GM12878 (cell line): ENCODE measurements around the gene B3GALT5. TPM values are rescaled to one million over a fixed set of nuclear protein-coding genes. Genes with fewer than 3 reads are reported as not detected.
A peak's percentile ranks its signal among the peaks of the same experiment; 100 is the strongest.

Source experiments
- BMI1 ChIP-seq: fragments of 450-650 bp; IDR thresholded peaks from 2 replicates; pipeline ENCODE4 v1.6.1; 2016; ENCODE audit warnings: mild to moderate bottlenecking, moderate library complexity, borderline replicate concordance
- CBX3 ChIP-seq: fragments of 200-600 bp; sonication (generic); IDR thresholded peaks from 2 replicates; pipeline ENCODE4 v1.6.1; 2016; ENCODE audit warnings: low read depth, borderline replicate concordance
- CHD2 ChIP-seq: IDR thresholded peaks from 2 replicates; pipeline ENCODE4 v1.6.1; 2011; ENCODE audit warnings: low read depth, low read length, improper control_type of control experiment, borderline replicate concordance
- EP300 ChIP-seq, 2 experiments: fragments of 150-350 bp in 1 of 2; IDR thresholded peaks; 2 replicates each; pipeline ENCODE4 v1.6.1; 2011 to 2012; ENCODE audit warnings: low read depth in 2 of 2, low read length in 2 of 2, borderline replicate concordance in 1 of 2, improper control_type of control experiment in 1 of 2, inconsistent platforms in 1 of 2; ENCODE audit not compliant: control insufficient read depth in 1 of 2
- FOXK2 ChIP-seq: fragments of 450-650 bp; IDR thresholded peaks from 2 replicates; pipeline ENCODE4 v1.6.1; 2017; ENCODE audit warnings: mild to moderate bottlenecking, moderate library complexity
- KLF5 ChIP-seq: fragments of 450-650 bp; IDR thresholded peaks from 2 replicates; pipeline ENCODE4 v1.6.1; 2014; ENCODE audit warnings: mild to moderate bottlenecking; ENCODE audit not compliant: partially characterized antibody
- MTA2 ChIP-seq: fragments of 450-650 bp; IDR thresholded peaks from 2 replicates; pipeline ENCODE4 v1.6.1; 2016; ENCODE audit warnings: low read depth, mild to moderate bottlenecking, moderate library complexity
- MYB ChIP-seq: fragments of 150-350 bp; IDR thresholded peaks from 2 replicates; pipeline ENCODE4 v1.6.1; 2014; ENCODE audit warnings: mild to moderate bottlenecking, low read depth, low read length, borderline replicate concordance
- NFYB ChIP-seq: IDR thresholded peaks from 2 replicates; pipeline ENCODE4 v1.6.1; 2011; ENCODE audit warnings: low read depth, mild to moderate bottlenecking, low read length, improper control_type of control experiment, moderate library complexity; ENCODE audit not compliant: insufficient read depth
- PAX5 ChIP-seq: IDR thresholded peaks from 2 replicates; pipeline ENCODE4 v1.6.1; 2011; ENCODE audit warnings: low read depth, low read length, borderline replicate concordance
- RELA ChIP-seq: fragments of 450-650 bp; IDR thresholded peaks from 2 replicates; pipeline ENCODE4 v1.8.0; 2014; ENCODE audit warnings: borderline replicate concordance; ENCODE audit not compliant: partially characterized antibody
- SMAD1 ChIP-seq: fragments of 450-650 bp; IDR thresholded peaks from 2 replicates; pipeline ENCODE4 v1.6.1; 2018; ENCODE audit warnings: mild to moderate bottlenecking, low read depth; ENCODE audit not compliant: partially characterized antibody
- STAT3 ChIP-seq: IDR thresholded peaks from 2 replicates; pipeline ENCODE4 v1.6.1; 2011; ENCODE audit warnings: low read depth, low read length, improper control_type of control experiment
- YBX1 ChIP-seq: fragments of 450-650 bp; IDR thresholded peaks from 2 replicates; pipeline ENCODE4 v1.6.1; 2016; ENCODE audit warnings: antibody characterized with exemption
- ZZZ3 ChIP-seq: IDR thresholded peaks from 2 replicates; pipeline ENCODE4 v1.6.1; 2011; ENCODE audit warnings: low read depth; ENCODE audit not compliant: control insufficient read depth, insufficient read length
- polyA plus RNA-seq, 11 experiments: library from polyadenylated mRNA; depleted of rRNA in 4 of 11; unstranded in 6 of 11; stranded (reverse) in 5 of 11; fragments of >200 nt; fragmentation: Nextera tagmentation in 4 of 11; fragmentation: Illumina TruSeq in 1 of 11; extraction: Ambion mirVana in 4 of 11; extraction: Trizol in 1 of 11; gene quantifications; 1 replicate in 1 of 11; 2 replicates in 10 of 11; pipeline versions ENCODE4 v1.2.1 to v1.2.3, GENCODE V29; 2011 to 2016; ENCODE audit warnings: inconsistent platforms in 2 of 11, missing spikeins in 2 of 11, low read depth in 1 of 11
- total RNA-seq, 4 experiments: library from RNA; depleted of rRNA in 3 of 4; stranded (reverse); fragments of >200 nt in 3 of 4; fragmentation: Illumina TruSeq in 1 of 4; extraction: Trizol in 1 of 4; gene quantifications; 2 replicates each; pipeline versions ENCODE4 v1.2.1 to v1.2.3, GENCODE V29; 2013 to 2021
- TF ChIP-seq, protein P1 (sequence below): fragments of 450-650 bp; IDR thresholded peaks from 2 replicates; pipeline ENCODE4 v1.6.1; 2017; ENCODE audit warnings: low read depth, mild to moderate bottlenecking, moderate library complexity
- TF ChIP-seq, protein P2 (sequence below): fragments of 450-650 bp; formaldehyde crosslinking; IDR thresholded peaks from 2 replicates; pipeline ENCODE4 v1.5.0; 2022; ENCODE audit warnings: mild to moderate bottlenecking, missing genetic modification characterization
- TF ChIP-seq, protein P3 (sequence below): IDR thresholded peaks from 2 replicates; pipeline ENCODE4 v1.6.1; 2011; ENCODE audit warnings: borderline replicate concordance, low read depth, mild to moderate bottlenecking, moderate library complexity, mixed read lengths, low read length; ENCODE audit not compliant: insufficient read depth; ENCODE audit errors: extremely low read length

Gene B3GALT5
- total and polyA plus RNA-seq, 10 of the 15 experiments (the other 5 are each of a cell fraction or from before 2014, with no cell fraction given), result 0.03 to 0.04 TPM; not detected in 8

DNA sequence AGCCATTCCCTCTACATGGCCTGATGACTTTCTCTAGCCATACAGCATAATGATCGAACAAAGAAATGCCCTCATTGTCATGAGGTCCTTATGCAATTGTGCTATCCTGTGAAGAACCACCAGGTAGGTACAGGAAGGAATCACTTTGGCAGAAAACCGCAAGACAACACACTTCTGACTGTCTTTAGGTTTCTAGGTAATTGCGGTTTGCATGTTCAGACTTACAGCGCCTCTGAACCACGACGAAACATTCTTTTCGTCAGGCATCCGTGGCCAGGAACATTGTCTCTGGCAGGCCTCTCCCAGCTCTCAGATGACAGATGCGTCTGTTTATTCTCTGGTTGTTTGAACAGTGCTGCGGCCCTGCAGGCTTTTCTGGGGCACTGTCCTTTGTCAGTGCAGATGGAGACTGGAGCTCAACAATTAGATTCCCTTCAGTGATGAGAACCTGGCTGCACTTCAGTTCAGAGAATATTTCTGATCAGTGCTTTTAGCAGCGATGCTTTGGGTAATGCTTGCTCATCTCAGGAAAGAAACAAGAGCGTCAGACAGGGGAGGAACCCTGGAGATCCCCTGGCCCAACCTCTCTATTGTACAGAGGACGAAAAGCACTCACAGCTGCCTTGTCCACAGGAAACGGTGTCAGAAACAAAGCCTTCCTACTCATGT is 63.4 kb downstream of the B3GALT5 start (continued):
- TF ChIP-seq, protein P1, sequence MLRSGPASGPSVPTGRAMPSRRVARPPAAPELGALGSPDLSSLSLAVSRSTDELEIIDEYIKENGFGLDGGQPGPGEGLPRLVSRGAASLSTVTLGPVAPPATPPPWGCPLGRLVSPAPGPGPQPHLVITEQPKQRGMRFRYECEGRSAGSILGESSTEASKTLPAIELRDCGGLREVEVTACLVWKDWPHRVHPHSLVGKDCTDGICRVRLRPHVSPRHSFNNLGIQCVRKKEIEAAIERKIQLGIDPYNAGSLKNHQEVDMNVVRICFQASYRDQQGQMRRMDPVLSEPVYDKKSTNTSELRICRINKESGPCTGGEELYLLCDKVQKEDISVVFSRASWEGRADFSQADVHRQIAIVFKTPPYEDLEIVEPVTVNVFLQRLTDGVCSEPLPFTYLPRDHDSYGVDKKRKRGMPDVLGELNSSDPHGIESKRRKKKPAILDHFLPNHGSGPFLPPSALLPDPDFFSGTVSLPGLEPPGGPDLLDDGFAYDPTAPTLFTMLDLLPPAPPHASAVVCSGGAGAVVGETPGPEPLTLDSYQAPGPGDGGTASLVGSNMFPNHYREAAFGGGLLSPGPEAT, result peak; percentile 56; the same call in 1 of the 2 replicates
- TF ChIP-seq SMAD1 (no peak), FOXK2 (no peak), STAT3 (no peak), KLF5 (no peak), MTA2 (no peak), NFYB (no peak), MYB (no peak), RELA (no peak), EP300 (IDR thresholded peaks at IDR 0.05; ENCODE audit: borderline replicate concordance in 1 of 2, control insufficient read depth in 1 of 2, low read depth in 2 of 2, low read length in 2 of 2) (peak in 1 of 2 experiments; percentile 41; a peak in 1 of 4 replicates), PAX5 (peak; percentile 57; the same call in 1 of the 2 replicates), BMI1 (no peak), YBX1 (no peak), ZZZ3 (no peak), CHD2 (0 out of 2 replicates have a peak, but pooled peaks have one; percentile 6), CBX3 (no peak)
- TF ChIP-seq, protein P2, sequence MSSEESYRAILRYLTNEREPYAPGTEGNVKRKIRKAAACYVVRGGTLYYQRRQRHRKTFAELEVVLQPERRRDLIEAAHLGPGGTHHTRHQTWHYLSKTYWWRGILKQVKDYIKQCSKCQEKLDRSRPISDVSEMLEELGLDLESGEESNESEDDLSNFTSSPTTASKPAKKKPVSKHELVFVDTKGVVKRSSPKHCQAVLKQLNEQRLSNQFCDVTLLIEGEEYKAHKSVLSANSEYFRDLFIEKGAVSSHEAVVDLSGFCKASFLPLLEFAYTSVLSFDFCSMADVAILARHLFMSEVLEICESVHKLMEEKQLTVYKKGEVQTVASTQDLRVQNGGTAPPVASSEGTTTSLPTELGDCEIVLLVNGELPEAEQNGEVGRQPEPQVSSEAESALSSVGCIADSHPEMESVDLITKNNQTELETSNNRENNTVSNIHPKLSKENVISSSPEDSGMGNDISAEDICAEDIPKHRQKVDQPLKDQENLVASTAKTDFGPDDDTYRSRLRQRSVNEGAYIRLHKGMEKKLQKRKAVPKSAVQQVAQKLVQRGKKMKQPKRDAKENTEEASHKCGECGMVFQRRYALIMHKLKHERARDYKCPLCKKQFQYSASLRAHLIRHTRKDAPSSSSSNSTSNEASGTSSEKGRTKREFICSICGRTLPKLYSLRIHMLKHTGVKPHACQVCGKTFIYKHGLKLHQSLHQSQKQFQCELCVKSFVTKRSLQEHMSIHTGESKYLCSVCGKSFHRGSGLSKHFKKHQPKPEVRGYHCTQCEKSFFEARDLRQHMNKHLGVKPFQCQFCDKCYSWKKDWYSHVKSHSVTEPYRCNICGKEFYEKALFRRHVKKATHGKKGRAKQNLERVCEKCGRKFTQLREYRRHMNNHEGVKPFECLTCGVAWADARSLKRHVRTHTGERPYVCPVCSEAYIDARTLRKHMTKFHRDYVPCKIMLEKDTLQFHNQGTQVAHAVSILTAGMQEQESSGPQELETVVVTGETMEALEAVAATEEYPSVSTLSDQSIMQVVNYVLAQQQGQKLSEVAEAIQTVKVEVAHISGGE (CRISPR knock-in tag), result no peak
- TF ChIP-seq, protein P3, sequence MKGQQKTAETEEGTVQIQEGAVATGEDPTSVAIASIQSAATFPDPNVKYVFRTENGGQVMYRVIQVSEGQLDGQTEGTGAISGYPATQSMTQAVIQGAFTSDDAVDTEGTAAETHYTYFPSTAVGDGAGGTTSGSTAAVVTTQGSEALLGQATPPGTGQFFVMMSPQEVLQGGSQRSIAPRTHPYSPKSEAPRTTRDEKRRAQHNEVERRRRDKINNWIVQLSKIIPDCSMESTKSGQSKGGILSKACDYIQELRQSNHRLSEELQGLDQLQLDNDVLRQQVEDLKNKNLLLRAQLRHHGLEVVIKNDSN, result no peak
